Activated T-helper 1 cell treated with anti-CD3 and anti-CD28 coated beads, Interleukin-12 subunit alpha, Interleukin-12 subunit beta, Interleukin-2, Interleukin-4 antibody, amounts not matched to agents 30 ng/mL and 10 ng/mL and 1 ng/mL, durations not matched to agents 14 hours and 24 hours and 36 hours (primary cell): ENCODE data around the gene PCSK5. TPM values are rescaled to one million over a fixed set of nuclear protein-coding genes. Genes with fewer than 3 reads are reported as not detected.
A peak's percentile ranks its signal among the peaks of the same experiment; 100 is the strongest.

Experiments
- DNase-seq: peaks from one replicate; pipeline ENCODE4 v3.0.0; 2021; ENCODE audit warnings: low spot score
- H3K27ac Mint-ChIP-seq: one replicate; pipeline ENCODE4 v1.8.0; 2021; ENCODE audit warnings: mild to moderate bottlenecking, mixed read lengths
- H3K27me3 Mint-ChIP-seq: one replicate; pipeline ENCODE4 v1.8.0; 2022; ENCODE audit warnings: mild to moderate bottlenecking, moderate library complexity, mixed read lengths; ENCODE audit not compliant: insufficient read depth
- H3K36me3 Mint-ChIP-seq: one replicate; pipeline ENCODE4 v1.8.0; 2021; ENCODE audit warnings: low read depth, mixed read lengths
- H3K4me1 Mint-ChIP-seq: one replicate; pipeline ENCODE4 v1.8.0; 2021; ENCODE audit warnings: low read depth, mixed read lengths
- H3K4me3 Mint-ChIP-seq: one replicate; pipeline ENCODE4 v1.8.0; 2021; ENCODE audit warnings: mild to moderate bottlenecking, moderate library complexity, mixed read lengths
- H3K9me3 Mint-ChIP-seq: one replicate; pipeline ENCODE4 v1.8.0; 2021; ENCODE audit warnings: mixed read lengths
- intact Hi-C: fragments of 100-400 bp; cut with micrococcal nuclease; formaldehyde crosslinking; loops from one replicate; pipeline ENCODE4 v1.15.1; 2024
- total RNA-seq: library from RNA; stranded (reverse); gene quantifications from 2 replicates; pipeline ENCODE4 v1.2.3, GENCODE V29; 2022

PCSK5 gene
- total RNA-seq, 1 donor from 2014 or later = 3.3 TPM

DNA sequence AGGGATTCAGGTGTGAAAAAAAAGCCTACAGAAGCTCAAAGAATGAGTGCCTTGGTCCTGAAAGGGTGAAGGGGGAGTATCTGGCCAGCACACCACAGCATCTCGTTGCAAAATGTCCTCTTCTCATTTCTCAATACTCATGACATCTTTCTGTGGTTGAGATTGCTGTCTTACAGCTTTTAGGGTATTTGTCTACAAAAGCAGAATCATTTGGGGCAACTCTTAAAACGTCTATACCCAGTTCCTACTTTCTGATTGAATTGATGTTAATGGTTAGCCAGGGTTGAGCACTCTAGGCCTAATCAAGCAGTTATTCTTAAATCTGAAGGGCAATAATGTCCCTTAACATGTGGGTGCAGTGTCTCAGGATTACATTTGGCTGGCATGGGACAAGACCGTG lies 21.2 kb upstream of the PCSK5 start:
- DNase-seq = no peak
- Mint-ChIP-seq H3K27me3 (peaks cover 4% of the 10 kb centered on the region), H3K4me1 (no peaks in the 10 kb centered on the region), H3K36me3 (no peaks in the 10 kb centered on the region), H3K27ac (no peak overlapping the region), H3K9me3 (no peaks in the 10 kb centered on the region), H3K4me3 (no peak overlapping the region)
- intact Hi-C loops = loop anchor here (10.0 kb wide), 2 partner anchors 836 to 1094 kb away; no protein-coding TSS in a partner anchor

DNA sequence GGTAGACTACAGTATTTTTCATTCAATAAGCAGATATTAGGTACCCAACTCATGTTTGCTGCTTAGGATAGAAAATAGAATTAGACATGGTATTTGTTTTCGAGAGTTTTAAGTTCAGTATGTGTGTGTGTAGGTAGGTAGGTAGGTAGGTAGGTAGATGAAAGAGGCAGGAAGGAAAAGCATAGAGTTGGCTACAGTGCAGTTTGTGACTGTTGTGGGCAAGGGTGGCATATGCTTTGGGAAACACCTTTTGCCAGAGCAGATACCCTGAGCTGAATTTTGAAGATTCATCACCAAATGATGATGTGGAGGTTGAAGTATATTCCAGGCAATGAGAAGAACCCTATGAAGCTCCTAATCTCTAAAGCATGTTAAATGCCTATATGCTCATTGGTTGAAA lies 20.0 kb upstream of the PCSK5 start:
- DNase-seq = no peak
- intact Hi-C loops = no loop called here
- no peak overlapping the region for H3K4me3 Mint-ChIP-seq

DNA sequence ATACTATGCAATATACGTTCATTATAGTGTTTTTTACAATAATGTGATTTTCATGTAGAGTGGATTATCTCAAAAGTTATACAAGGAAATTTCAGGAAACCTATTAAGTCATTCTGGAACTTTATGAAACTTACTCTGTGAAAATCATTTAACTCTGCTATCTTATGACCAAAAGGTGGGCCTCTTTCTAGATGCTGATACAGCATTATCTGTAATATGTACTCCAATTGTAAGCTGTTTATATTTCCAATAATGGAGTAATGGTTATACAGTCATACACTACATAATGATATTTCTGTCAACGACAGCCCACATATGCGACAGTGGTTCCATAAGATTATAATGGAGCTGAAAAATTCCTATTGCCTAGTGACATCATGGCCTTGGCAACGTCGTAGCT lies 18.8 kb upstream of the PCSK5 start:
- Mint-ChIP-seq H3K9me3 (no peaks in the 10 kb centered on the region), H3K27me3 (peaks cover 4% of the 10 kb centered on the region), H3K36me3 (no peaks in the 10 kb centered on the region), H3K4me1 (no peaks in the 10 kb centered on the region), H3K27ac (no peak overlapping the region), H3K4me3 (no peak overlapping the region)
- intact Hi-C loops = no loop called here
- DNase-seq = no peak

More for the DNA sequence above, 20.0 kb upstream of the PCSK5 start:
- Mint-ChIP-seq H3K27me3 (peaks cover 4% of the 10 kb centered on the region), H3K9me3 (no peaks in the 10 kb centered on the region), H3K27ac (no peak overlapping the region), H3K36me3 (no peaks in the 10 kb centered on the region), H3K4me1 (no peaks in the 10 kb centered on the region)

DNA sequence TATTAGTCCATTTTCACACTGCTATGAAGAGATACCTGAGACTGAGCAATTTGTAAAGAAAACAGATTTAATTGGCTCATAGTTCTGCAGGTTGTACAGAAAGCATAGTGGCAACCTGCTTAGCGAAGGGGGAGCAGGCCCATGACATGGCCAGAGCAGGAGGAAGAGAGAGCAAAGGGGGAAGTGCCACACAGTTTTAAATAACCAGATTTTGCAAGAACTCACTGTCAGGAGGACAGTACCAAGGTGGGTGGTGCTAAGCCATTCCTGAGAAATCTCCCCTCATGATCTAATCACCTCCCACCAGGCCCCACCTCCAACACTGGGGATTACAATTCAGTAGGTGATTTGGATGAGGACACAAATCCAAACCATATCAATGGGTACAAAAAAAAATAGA lies 16.8 kb upstream of the PCSK5 start:
- H3K36me3 Mint-ChIP-seq = no peaks in the 10 kb centered on the region
- intact Hi-C loops = no loop called here
- no peak overlapping the region for H3K4me3 Mint-ChIP-seq
- no peak for DNase-seq
- peaks cover 4% of the 10 kb centered on the region for H3K27me3 Mint-ChIP-seq
- no peak overlapping the region for H3K27ac Mint-ChIP-seq
- no peaks in the 10 kb centered on the region for H3K9me3 Mint-ChIP-seq
- no peaks in the 10 kb centered on the region for H3K4me1 Mint-ChIP-seq

DNA sequence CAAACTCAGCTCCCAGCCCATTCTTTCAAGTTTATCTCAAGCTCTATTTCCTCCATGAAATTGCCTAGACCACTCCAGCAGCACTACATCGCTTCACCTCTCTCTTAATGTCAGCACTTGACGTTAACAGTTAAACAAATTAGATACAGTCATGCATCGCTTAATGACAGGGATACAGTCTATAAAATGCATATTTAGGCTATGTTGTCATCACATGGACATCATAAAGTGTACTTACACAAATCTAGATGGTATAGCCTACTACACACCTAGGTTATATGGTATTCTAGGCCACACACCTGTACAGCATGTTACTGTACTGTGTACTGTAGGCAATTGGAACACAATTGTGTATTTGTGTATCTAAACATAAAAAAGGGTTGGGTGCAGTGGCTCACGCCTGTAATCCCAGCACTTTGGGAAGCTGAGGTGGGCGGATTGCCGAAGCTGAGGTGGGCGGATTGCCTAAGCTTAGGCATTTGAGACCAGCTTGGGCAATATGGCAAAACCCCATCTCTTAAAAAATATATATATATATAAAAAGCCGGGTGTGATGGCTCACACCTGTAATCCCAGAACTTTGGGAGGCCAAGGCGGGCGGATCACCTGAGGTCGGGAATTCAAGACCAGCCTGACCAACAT lies 13.4 kb upstream of the PCSK5 start:
- no peak for DNase-seq
- intact Hi-C loops = no loop called here
- Mint-ChIP-seq H3K9me3 (no peaks in the 10 kb centered on the region), H3K4me3 (no peak overlapping the region), H3K27ac (no peak overlapping the region), H3K4me1 (no peaks in the 10 kb centered on the region), H3K27me3 (peaks cover 8% of the 10 kb centered on the region), H3K36me3 (no peaks in the 10 kb centered on the region)

DNA sequence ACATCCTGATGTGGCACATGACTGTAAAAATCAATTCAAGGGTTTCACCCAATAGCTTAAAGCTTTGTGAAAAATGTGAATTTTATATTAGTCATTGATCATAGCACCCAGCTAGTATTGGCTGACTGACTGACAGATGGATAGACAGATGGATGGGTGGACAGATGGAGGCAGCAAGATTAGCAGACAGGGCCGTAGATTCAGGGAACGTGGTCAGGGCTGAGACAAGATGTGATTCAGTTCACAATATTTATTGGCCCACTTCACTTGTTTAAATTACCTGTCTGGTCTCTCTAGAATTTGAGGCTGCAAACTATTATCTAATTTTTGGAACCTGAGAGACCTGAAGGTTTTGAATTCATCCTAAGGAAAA lies 12.0 kb upstream of the PCSK5 start:
- Mint-ChIP-seq H3K9me3 (no peaks in the 10 kb centered on the region), H3K27me3 (peaks cover 6% of the 10 kb centered on the region), H3K27ac (no peak overlapping the region), H3K4me3 (no peak overlapping the region), H3K4me1 (no peaks in the 10 kb centered on the region), H3K36me3 (no peaks in the 10 kb centered on the region)
- intact Hi-C loops = no loop called here
- no peak for DNase-seq

DNA sequence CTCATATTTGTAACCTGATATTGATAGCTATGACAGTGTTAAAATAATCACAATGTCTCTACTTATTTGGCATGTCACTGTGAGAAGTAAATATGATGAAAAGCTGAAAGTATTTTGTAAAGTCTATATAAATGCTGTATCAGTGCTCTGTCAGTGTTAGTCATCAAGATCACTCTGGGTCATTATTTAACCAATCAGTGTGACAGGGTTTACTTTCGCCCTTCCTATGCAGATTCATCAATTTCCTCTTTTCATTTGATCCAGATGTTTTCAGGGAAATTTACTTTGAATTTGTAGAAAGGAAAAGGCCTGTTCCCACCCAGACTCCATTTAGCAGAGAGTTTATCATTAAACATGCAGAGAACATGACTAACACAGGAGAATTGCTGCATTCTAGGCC lies 9.9 kb upstream of the PCSK5 start:
- Mint-ChIP-seq H3K4me3 (no peak overlapping the region), H3K27me3 (peaks cover 4% of the 10 kb centered on the region), H3K36me3 (no peaks in the 10 kb centered on the region), H3K4me1 (no peaks in the 10 kb centered on the region), H3K9me3 (no peaks in the 10 kb centered on the region), H3K27ac (no peak overlapping the region)
- DNase-seq = no peak
- intact Hi-C loops = no loop called here

DNA sequence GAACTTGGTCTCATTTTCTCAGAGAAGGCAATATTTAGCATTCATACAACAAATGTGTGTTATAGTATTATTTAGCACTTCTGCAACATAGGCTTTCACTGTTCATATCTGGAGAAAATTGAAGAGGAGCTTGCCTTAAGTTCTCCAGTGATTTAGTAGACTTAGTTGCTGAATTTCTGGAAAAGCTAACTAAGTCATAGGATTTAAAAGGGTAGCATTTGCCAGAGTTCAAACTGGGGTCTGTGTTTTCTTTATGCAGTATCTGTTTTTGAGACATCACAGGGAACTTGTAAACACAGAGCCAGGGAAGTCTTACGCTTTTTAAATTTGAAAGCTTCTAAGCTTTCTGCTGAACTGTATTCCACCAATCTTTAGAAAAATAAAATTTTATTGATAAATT lies 8.7 kb upstream of the PCSK5 start:
- intact Hi-C loops = no loop called here
- DNase-seq = no peak
- H3K9me3 Mint-ChIP-seq = no peaks in the 10 kb centered on the region
- no peak overlapping the region for H3K4me3 Mint-ChIP-seq
- H3K27ac Mint-ChIP-seq = no peak overlapping the region
- H3K27me3 Mint-ChIP-seq = peaks cover 4% of the 10 kb centered on the region
- H3K36me3 Mint-ChIP-seq = no peaks in the 10 kb centered on the region
- no peaks in the 10 kb centered on the region for H3K4me1 Mint-ChIP-seq

DNA sequence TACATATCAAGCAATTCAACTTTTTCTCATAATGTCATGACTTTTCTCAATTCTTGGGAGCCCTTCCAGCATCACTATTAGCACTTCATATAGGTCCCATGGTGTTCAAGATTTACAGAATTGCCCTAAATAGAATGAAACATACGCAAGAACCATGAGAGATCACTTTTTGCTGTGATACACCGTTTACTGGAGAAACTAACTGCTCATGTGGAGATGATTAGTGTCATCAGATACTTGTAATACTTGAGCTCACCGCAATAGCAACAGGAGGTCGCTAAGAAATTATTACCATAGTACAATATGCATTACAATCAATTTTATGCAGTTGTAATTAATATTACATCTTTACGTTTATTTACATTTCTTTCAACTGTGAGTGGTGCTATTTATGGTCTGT lies 4.8 kb upstream of the PCSK5 start:
- peaks cover 14% of the 10 kb centered on the region for H3K4me1 Mint-ChIP-seq
- H3K4me3 Mint-ChIP-seq = no peak overlapping the region
- intact Hi-C loops = no loop called here
- H3K27ac Mint-ChIP-seq = no peak overlapping the region
- no peak for DNase-seq
- H3K9me3 Mint-ChIP-seq = no peaks in the 10 kb centered on the region
- no peaks in the 10 kb centered on the region for H3K36me3 Mint-ChIP-seq
- H3K27me3 Mint-ChIP-seq = peaks cover 13% of the 10 kb centered on the region

DNA sequence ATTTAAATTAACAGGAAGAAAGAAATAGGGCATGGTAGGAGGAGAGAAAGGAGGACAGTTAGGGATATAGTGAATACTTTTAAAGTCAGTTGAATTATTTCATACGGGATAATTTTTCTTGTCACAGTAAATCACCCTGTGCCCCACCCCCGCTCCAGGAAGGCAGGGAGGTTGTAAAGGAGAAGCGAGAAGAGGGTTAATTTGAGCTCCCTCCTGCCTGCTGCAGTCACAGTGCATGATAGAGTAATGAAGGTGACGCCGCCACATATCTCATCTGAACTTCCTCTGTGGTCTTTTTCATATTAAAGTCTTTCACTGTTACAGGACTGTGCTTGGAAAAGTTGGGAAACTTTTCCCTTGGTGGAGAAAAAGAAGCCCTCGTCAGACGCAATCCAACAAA lies 896 bp upstream of the PCSK5 start:
- Mint-ChIP-seq H3K4me1 (peaks cover 35% of the 10 kb centered on the region), H3K27ac (no peak overlapping the region), H3K27me3 (peaks cover 34% of the 10 kb centered on the region), H3K4me3 (peak overlapping the region; percentile 89), H3K36me3 (peaks cover 5% of the 10 kb centered on the region), H3K9me3 (no peaks in the 10 kb centered on the region)
- intact Hi-C loops = no loop called here
- DNase-seq = no peak

DNA sequence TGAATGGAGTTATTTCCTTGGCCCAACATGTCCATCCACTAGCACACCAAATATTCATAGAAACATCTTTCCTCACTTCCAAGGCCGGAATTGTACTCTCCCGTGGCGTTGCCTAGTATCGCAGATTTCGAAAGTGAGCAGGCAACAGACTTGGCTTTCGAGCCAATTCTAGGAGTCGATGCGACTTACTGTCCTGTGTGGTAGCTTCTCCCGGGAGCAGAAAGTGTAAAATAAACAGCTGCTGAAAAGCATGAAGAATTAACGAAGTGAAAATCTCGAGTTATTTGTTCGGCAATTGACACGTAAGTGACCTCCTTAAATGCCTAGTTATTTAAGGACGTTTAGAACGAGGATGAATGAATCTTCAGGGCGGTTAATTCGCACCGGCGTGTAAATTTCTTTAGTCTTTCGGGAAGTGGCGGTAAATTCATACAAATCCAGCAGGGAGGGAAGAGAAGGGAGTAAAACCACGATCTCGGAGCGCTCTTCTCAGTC lies 449 bp upstream of the PCSK5 start:
- peaks cover 37% of the 10 kb centered on the region for H3K27me3 Mint-ChIP-seq
- peak overlapping the region; percentile 76 for H3K27ac Mint-ChIP-seq
- peaks cover 5% of the 10 kb centered on the region for H3K36me3 Mint-ChIP-seq
- intact Hi-C loops = loop anchor here (1.0 to 5.0 kb wide), 6 partner anchors 135 to 862 kb away; partner anchors contain the start of genes CARNMT1, NMRK1, OSTF1 and RFK
- H3K4me1 Mint-ChIP-seq = peaks cover 35% of the 10 kb centered on the region
- no peaks in the 10 kb centered on the region for H3K9me3 Mint-ChIP-seq
- H3K4me3 Mint-ChIP-seq = peak overlapping the region; percentile 89
- peak; percentile 6 for DNase-seq

DNA sequence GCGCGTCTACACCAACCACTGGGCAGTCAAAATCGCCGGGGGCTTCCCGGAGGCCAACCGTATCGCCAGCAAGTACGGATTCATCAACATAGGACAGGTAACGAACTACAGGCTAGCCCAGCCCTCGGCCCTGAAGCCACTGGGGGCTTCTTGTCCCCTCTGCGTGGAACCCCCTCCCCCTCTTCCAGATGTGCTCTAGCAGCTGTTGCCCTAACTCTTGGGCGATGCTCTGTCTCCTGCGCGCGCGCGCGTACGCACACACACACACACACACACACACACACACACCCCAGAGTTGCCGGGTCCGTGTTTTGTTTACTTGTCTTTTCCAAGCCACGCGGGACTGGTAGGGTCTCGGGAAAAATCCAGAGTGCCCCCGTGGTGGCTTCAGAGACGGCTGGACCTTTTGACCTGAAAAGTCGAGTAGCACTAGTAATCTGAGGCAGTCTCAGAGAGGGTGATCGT lies 836 bp downstream of the PCSK5 start:
- Mint-ChIP-seq H3K4me1 (peaks cover 35% of the 10 kb centered on the region), H3K27ac (peak overlapping the region; percentile 53), H3K9me3 (no peaks in the 10 kb centered on the region), H3K36me3 (peaks cover 5% of the 10 kb centered on the region), H3K27me3 (peaks cover 37% of the 10 kb centered on the region), H3K4me3 (peak overlapping the region; percentile 91)
- peak; percentile 18 for DNase-seq
- intact Hi-C loops = loop anchor here (2.0 to 5.0 kb wide), 5 partner anchors 133 to 803 kb away; partner anchors contain the start of genes NMRK1, OSTF1 and RFK

DNA sequence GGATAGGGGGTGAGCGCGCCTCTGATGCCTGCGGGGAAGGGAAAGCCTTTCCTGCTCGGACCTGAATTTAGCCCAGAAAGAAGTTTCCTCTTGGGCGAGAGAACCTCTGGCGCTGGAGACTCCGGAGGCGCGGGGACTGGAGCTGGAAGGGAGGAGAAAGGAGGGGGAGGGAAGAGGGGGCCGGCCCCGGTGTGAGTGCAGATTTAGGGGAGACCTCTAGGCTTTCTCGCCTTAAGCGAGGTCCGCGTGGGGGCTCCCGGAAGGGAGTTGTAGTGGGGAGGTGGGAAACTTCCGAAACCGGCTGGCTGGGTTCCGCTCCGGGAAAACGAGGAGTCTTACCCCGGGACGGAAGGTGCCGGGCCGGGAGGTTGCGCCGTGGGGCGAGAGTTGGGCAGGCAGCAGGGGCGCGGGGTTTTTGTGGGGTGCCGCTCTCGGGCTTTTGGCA lies 1.3 kb downstream of the PCSK5 start:
- intact Hi-C loops = loop anchor here (2.0 to 5.0 kb wide), 5 partner anchors 133 to 803 kb away; partner anchors contain the start of genes NMRK1, OSTF1 and RFK
- peaks cover 37% of the 10 kb centered on the region for H3K27me3 Mint-ChIP-seq
- DNase-seq = peak; percentile 5
- H3K9me3 Mint-ChIP-seq = no peaks in the 10 kb centered on the region
- peaks cover 35% of the 10 kb centered on the region for H3K4me1 Mint-ChIP-seq
- H3K4me3 Mint-ChIP-seq = peak overlapping the region; percentile 91
- H3K27ac Mint-ChIP-seq = peak overlapping the region; percentile 53
- peaks cover 5% of the 10 kb centered on the region for H3K36me3 Mint-ChIP-seq
